ENCODE results near the gene PFDN1.
A peak's percentile ranks its signal among the peaks of the same experiment; 100 is the strongest.

PFDN1 gene

GRCh38 chr5:140252470-140253126, 50.3 kb downstream of the PFDN1 start:
- Histone ChIP-seq H3K27ac (ENCODE audit: insufficient read depth, low read length, poor library complexity, severe bottlenecking) (no peak overlapping the region), H3K27me3 (replicated peaks; ENCODE audit: control insufficient read depth, insufficient read depth, low read length, poor library complexity, severe bottlenecking) (no peaks in the 10 kb centered on the region), H3K4me3 (ENCODE audit: insufficient read depth, low read depth, low read length, poor library complexity, severe bottlenecking) (no peak overlapping the region), H3K36me3 (ENCODE audit: control insufficient read depth, insufficient read depth, low read length) (no peaks in the 10 kb centered on the region), H3K4me1 (ENCODE audit: control insufficient read depth, insufficient read depth, low read length, poor library complexity, severe bottlenecking) (peaks cover 24% of the 10 kb centered on the region), H3K9me3 (ENCODE audit: control insufficient read depth, low read length) (no peaks in the 10 kb centered on the region)
- DNase-seq, result no peak

- Histone ChIP-seq H3K36me3 (ENCODE audit: control insufficient read depth, insufficient read depth, low read length) (no peaks in the 10 kb centered on the region), H3K4me3 (ENCODE audit: insufficient read depth, low read depth, low read length, poor library complexity, severe bottlenecking) (no peak overlapping the region), H3K27me3 (replicated peaks; ENCODE audit: control insufficient read depth, insufficient read depth, low read length, poor library complexity, severe bottlenecking) (no peaks in the 10 kb centered on the region), H3K9me3 (ENCODE audit: control insufficient read depth, low read length) (no peaks in the 10 kb centered on the region), H3K4me1 (ENCODE audit: control insufficient read depth, insufficient read depth, low read length, poor library complexity, severe bottlenecking) (peaks cover 24% of the 10 kb centered on the region), H3K27ac (ENCODE audit: insufficient read depth, low read length, poor library complexity, severe bottlenecking) (peak overlapping the region; percentile 30)
- peak; percentile 13 to 57 (median 14) for DNase-seq
Measured at GRCh38 chr5:140251527-140251973, 51.4 kb downstream of the PFDN1 start.

GRCh38 chr5:140250386-140250785, 52.5 kb downstream of the PFDN1 start:
- H3K4me1 ChIP-seq (ENCODE audit: control insufficient read depth, insufficient read depth, low read length, poor library complexity, severe bottlenecking), result peaks cover 21% of the 10 kb centered on the region
- no peaks in the 10 kb centered on the region for H3K27me3 ChIP-seq (replicated peaks; ENCODE audit: control insufficient read depth, insufficient read depth, low read length, poor library complexity, severe bottlenecking)
- no peak overlapping the region for H3K27ac ChIP-seq (ENCODE audit: insufficient read depth, low read length, poor library complexity, severe bottlenecking)
- DNase-seq, result no peak
- H3K9me3 ChIP-seq (ENCODE audit: control insufficient read depth, low read length), result no peaks in the 10 kb centered on the region
- H3K4me3 ChIP-seq (ENCODE audit: insufficient read depth, low read depth, low read length, poor library complexity, severe bottlenecking), result no peak overlapping the region
- no peaks in the 10 kb centered on the region for H3K36me3 ChIP-seq (ENCODE audit: control insufficient read depth, insufficient read depth, low read length)

DNA sequence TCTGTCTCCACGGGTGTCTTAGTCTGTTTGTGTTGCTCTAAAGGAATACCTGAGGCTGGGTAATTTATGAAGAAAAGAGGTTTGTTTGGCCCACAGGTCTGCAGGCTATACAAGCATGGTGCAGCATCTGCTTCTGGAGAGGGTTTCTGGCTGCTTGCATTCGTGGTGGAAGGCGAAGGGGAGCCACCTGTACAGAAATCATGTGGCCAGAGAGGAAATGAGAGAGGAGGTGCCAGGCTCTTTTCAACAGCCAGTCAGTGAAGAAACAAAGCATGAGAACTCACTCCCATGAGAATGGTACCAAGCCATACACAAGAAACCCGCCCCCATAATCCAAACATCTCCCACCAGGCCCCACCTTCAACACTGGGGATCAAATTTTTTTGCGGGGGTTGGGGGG, 53.4 kb downstream of the PFDN1 start:
- no peak for DNase-seq
- Histone ChIP-seq H3K9me3 (ENCODE audit: control insufficient read depth, low read length) (no peaks in the 10 kb centered on the region), H3K36me3 (ENCODE audit: control insufficient read depth, insufficient read depth, low read length) (no peaks in the 10 kb centered on the region), H3K4me1 (ENCODE audit: control insufficient read depth, insufficient read depth, low read length, poor library complexity, severe bottlenecking) (peaks cover 21% of the 10 kb centered on the region), H3K27me3 (replicated peaks; ENCODE audit: control insufficient read depth, insufficient read depth, low read length, poor library complexity, severe bottlenecking) (no peaks in the 10 kb centered on the region), H3K4me3 (ENCODE audit: insufficient read depth, low read depth, low read length, poor library complexity, severe bottlenecking) (no peak overlapping the region), H3K27ac (ENCODE audit: insufficient read depth, low read length, poor library complexity, severe bottlenecking) (no peak overlapping the region)

DNA sequence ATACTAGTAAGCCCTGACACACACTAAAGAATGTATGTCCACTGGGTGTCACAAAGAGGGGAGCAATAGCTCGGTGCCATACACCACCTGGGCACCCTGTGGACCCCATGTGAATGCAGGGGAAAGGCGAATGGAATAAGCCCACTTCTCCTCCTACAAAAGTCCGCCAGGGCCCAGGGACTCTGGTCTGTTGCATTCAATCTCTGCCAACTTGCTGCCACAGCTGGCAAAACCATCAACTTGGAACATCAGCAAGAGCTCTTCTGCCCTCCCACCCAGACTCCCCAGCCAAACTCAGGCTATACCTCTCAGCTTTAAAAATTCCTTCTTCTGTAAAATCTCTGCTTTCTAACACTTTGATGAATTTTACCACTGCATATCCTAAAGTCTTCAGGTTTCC, 54.5 kb downstream of the PFDN1 start:
- no peaks in the 10 kb centered on the region for H3K9me3 ChIP-seq (ENCODE audit: control insufficient read depth, low read length)
- DNase-seq, result no peak
- H3K4me3 ChIP-seq (ENCODE audit: insufficient read depth, low read depth, low read length, poor library complexity, severe bottlenecking), result no peak overlapping the region
- H3K36me3 ChIP-seq (ENCODE audit: control insufficient read depth, insufficient read depth, low read length), result no peaks in the 10 kb centered on the region
- H3K27me3 ChIP-seq (replicated peaks; ENCODE audit: control insufficient read depth, insufficient read depth, low read length, poor library complexity, severe bottlenecking), result no peaks in the 10 kb centered on the region
- H3K27ac ChIP-seq (ENCODE audit: insufficient read depth, low read length, poor library complexity, severe bottlenecking), result no peak overlapping the region
- H3K4me1 ChIP-seq (ENCODE audit: control insufficient read depth, insufficient read depth, low read length, poor library complexity, severe bottlenecking), result peaks cover 21% of the 10 kb centered on the region

DNA sequence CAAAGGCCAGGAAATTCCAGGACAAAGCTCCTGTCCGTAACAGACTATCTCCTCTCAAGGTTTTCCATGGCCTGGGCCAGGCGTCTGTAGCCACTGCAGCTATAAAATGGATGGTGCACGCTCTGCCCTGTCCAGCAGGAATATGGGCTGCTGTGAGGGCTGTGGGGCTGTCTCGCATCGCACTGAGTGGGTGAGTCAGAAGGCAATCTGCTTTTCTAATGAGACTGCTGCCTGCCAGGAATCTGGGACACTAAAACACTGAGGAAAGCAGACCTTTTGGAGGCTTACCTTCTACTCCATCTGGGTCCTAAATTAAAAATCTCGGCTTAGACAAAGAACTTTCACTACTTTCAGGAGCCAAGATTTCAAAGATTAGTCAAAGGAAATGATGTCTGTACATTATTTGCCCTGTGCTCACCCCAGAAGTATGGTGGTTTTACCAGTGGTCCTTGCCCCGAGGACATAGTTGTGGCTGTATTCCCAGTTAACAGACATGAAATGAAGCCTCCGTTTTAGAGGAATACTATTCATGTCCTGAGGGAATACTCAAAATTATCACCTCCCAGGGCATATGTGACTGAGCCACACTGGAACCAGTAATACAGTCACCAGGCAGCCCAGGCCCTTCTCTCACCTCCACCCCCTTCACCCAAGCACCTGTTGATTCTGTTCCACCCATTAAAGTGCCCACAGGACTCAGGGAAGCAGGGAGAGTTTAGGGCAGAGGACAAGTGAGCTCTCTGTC, 56.4 kb downstream of the PFDN1 start:
- Histone ChIP-seq H3K4me3 (ENCODE audit: insufficient read depth, low read depth, low read length, poor library complexity, severe bottlenecking) (no peak overlapping the region), H3K27ac (ENCODE audit: insufficient read depth, low read length, poor library complexity, severe bottlenecking) (no peak overlapping the region)
- DNase-seq, result no peak

DNA sequence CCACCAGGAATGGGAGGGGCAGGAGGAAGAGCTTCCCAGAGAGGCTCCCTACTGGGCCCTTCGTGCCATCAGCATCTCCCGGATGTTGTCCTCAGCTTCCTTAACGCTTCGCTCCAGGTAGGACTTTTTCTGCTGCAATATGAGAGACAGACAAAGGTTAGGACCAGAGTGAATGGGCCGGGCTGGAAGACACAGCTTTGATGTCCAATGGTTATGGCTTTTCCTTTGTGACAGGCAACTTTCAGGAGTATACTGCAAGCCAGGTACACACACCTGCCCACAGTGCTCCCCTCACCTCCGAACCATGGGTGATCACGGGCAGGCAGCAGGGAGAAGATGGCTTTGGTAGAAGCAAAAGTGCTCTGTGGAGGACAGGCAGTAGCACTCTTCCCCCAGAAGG, 57.0 kb downstream of the PFDN1 start:
- Histone ChIP-seq H3K4me1 (ENCODE audit: control insufficient read depth, insufficient read depth, low read length, poor library complexity, severe bottlenecking) (peaks cover 6% of the 10 kb centered on the region), H3K36me3 (ENCODE audit: control insufficient read depth, insufficient read depth, low read length) (no peaks in the 10 kb centered on the region), H3K9me3 (ENCODE audit: control insufficient read depth, low read length) (no peaks in the 10 kb centered on the region), H3K27ac (ENCODE audit: insufficient read depth, low read length, poor library complexity, severe bottlenecking) (no peak overlapping the region), H3K4me3 (ENCODE audit: insufficient read depth, low read depth, low read length, poor library complexity, severe bottlenecking) (no peak overlapping the region), H3K27me3 (replicated peaks; ENCODE audit: control insufficient read depth, insufficient read depth, low read length, poor library complexity, severe bottlenecking) (no peaks in the 10 kb centered on the region)
- DNase-seq, result no peak

More for the DNA sequence above, 56.4 kb downstream of the PFDN1 start:
- Histone ChIP-seq H3K36me3 (ENCODE audit: control insufficient read depth, insufficient read depth, low read length) (no peaks in the 10 kb centered on the region), H3K4me1 (ENCODE audit: control insufficient read depth, insufficient read depth, low read length, poor library complexity, severe bottlenecking) (peaks cover 9% of the 10 kb centered on the region), H3K27me3 (replicated peaks; ENCODE audit: control insufficient read depth, insufficient read depth, low read length, poor library complexity, severe bottlenecking) (no peaks in the 10 kb centered on the region), H3K9me3 (ENCODE audit: control insufficient read depth, low read length) (no peaks in the 10 kb centered on the region)

- Histone ChIP-seq H3K4me1 (ENCODE audit: control insufficient read depth, insufficient read depth, low read length, poor library complexity, severe bottlenecking) (peaks cover 6% of the 10 kb centered on the region), H3K9me3 (ENCODE audit: control insufficient read depth, low read length) (no peaks in the 10 kb centered on the region), H3K27ac (ENCODE audit: insufficient read depth, low read length, poor library complexity, severe bottlenecking) (no peak overlapping the region), H3K4me3 (ENCODE audit: insufficient read depth, low read depth, low read length, poor library complexity, severe bottlenecking) (no peak overlapping the region), H3K27me3 (replicated peaks; ENCODE audit: control insufficient read depth, insufficient read depth, low read length, poor library complexity, severe bottlenecking) (no peaks in the 10 kb centered on the region), H3K36me3 (ENCODE audit: control insufficient read depth, insufficient read depth, low read length) (no peaks in the 10 kb centered on the region)
- DNase-seq, result no peak
Measured at GRCh38 chr5:140245341-140245740, 57.6 kb downstream of the PFDN1 start.

GRCh38 chr5:140244525-140245025, 58.3 kb downstream of the PFDN1 start:
- no peak overlapping the region for H3K27ac ChIP-seq (ENCODE audit: insufficient read depth, low read length, poor library complexity, severe bottlenecking)
- H3K27me3 ChIP-seq (replicated peaks; ENCODE audit: control insufficient read depth, insufficient read depth, low read length, poor library complexity, severe bottlenecking), result no peaks in the 10 kb centered on the region
- no peaks in the 10 kb centered on the region for H3K9me3 ChIP-seq (ENCODE audit: control insufficient read depth, low read length)
- DNase-seq, result peak; percentile 38 to 65 (median 57)
- H3K4me3 ChIP-seq (ENCODE audit: insufficient read depth, low read depth, low read length, poor library complexity, severe bottlenecking), result no peak overlapping the region
- peaks cover 3% of the 10 kb centered on the region for H3K4me1 ChIP-seq (ENCODE audit: control insufficient read depth, insufficient read depth, low read length, poor library complexity, severe bottlenecking)
- no peaks in the 10 kb centered on the region for H3K36me3 ChIP-seq (ENCODE audit: control insufficient read depth, insufficient read depth, low read length)

- DNase-seq, result no peak
- no peak overlapping the region for H3K27ac ChIP-seq (ENCODE audit: insufficient read depth, low read length, poor library complexity, severe bottlenecking)
- no peaks in the 10 kb centered on the region for H3K36me3 ChIP-seq (ENCODE audit: control insufficient read depth, insufficient read depth, low read length)
- H3K27me3 ChIP-seq (replicated peaks; ENCODE audit: control insufficient read depth, insufficient read depth, low read length, poor library complexity, severe bottlenecking), result no peaks in the 10 kb centered on the region
- no peaks in the 10 kb centered on the region for H3K9me3 ChIP-seq (ENCODE audit: control insufficient read depth, low read length)
- no peak overlapping the region for H3K4me3 ChIP-seq (ENCODE audit: insufficient read depth, low read depth, low read length, poor library complexity, severe bottlenecking)
- no peaks in the 10 kb centered on the region for H3K4me1 ChIP-seq (ENCODE audit: control insufficient read depth, insufficient read depth, low read length, poor library complexity, severe bottlenecking)
Measured at GRCh38 chr5:140243706-140244250, 59.1 kb downstream of the PFDN1 start.
